KG1 (cell line): ENCODE data around the gene EXOC2.

ENCODE experiments used
- DNase-seq: peaks from one replicate; lab custom pipeline; 2025; lab: John Stamatoyannopoulos, UW

Gene EXOC2

GRCh38 chr6:446418-447366, 246.2 kb downstream of the EXOC2 start:
- DNase-seq: no peak

- DNase-seq: no peak
These were observed 247.1 kb downstream of the EXOC2 start for GRCh38 chr6:445571-446417.

GRCh38 chr6:444653-445275, 248.2 kb downstream of the EXOC2 start:
- DNase-seq: no peak

DNA sequence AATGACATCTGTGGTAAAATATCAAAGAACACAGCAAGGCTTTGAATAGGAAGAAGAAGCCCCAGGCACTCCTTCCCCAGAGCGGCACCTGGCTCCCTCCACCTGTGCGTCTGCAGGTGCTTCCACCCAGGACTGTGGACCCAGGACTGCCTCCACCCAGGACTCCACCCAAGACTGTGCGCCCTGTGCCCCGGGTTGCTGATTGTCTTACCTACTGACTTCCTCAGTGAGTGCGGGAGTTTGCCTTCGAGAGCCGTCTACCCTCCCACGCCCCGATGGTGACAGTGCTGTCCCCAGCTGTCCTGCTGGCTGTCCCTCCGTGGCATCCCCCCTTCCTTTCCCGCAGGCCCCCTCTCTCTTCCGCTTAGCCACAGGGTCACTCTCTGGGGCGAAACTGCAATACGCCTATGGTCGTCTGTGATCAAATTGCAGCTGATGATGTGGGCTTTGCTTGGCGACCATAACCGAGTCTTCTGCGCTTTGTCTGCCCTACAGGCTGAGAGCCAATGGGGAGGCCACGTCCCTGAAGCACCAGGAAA, 249.2 kb downstream of the EXOC2 start:
- DNase-seq: no peak

DNA sequence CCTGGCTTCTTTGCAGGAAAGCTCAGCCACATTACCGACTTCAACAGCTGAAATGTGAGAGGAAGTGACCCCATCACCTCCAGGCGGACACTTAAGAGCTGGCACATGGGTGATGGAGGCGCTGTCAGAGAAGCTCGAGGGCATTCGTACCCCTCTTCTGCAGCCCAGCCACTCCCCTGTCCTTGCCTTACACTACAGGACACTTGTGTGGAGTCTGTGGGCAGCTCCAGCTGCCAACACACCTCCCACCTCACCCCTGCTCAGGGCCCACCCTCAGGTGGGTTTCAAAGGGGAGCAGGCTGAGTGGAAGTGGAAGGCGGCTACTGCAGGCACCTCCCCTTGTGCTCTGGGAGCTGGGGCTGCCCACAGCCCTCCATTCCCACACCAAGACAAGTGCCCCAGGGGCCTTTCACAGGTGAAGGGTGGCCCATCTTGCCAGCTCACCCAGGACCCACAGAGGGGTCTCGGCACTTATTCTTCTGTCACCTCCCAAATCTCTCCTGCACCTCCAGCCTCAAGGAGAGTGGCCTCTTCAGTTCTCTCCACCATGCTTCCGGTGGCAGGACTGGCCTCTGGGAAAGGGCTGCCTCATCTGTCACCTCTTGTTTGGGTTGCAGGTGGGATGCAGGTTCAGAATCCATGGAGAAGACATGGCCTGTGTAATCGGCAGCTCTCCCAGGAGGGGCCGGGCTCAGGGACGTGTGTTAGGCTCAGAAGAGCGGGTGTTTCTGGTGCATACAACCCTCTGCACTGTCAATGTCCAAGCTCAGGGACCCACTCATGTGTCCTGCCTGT, 251.6 kb downstream of the EXOC2 start:
- DNase-seq: no peak

DNA sequence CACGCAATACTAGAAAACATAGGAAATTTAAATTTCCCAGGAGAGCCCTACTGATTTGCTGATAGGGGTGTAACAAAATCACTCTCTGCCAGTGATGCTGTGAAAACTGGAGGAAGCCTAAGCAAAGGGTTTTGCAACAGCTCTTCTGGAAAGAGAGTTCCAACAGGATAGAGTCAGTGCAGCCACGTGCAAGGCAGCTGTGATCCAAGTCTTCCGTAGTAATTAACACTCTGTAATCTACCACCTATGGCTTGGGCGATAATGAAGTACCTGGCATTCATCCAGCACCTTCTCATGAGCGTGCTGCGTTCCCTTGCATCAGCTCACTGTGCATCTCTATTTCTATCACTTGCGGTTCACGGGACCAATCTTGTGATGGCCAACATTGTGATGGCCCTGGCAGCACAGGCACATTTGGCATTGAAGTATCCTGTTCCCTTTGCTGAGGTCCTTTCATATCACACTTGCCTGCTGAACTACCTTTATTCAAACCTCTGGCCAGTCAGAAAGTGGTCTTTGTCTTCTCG, 253.2 kb downstream of the EXOC2 start:
- DNase-seq: no peak

DNA sequence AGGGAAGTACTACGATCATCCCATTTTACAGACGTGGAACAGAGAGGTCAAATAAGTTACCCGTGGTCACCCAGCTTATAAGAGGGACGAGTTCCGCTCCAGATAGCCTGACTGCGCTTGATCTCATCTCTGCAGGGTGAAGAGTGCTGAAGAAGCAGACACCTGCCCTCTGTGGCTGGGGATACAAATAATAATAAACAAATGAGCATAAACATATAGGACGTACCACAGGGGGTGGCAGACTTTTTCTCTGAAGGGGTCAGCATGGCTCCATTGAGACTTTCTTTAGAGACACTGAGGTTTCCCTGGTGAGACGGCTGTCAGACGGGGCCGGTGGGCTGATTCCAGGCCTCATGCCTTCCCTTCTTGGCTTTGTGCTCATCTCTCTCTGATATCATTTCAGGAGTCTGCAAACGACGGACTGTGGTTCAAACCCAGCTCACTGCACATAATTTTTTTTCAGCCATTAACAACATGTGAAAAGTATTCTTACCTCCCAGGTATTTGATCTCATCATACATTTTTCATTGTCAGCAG, 254.2 kb downstream of the EXOC2 start:
- DNase-seq: no peak

- no peak for DNase-seq
These were observed 255.9 kb downstream of the EXOC2 start for GRCh38 chr6:437037-437392.

DNA sequence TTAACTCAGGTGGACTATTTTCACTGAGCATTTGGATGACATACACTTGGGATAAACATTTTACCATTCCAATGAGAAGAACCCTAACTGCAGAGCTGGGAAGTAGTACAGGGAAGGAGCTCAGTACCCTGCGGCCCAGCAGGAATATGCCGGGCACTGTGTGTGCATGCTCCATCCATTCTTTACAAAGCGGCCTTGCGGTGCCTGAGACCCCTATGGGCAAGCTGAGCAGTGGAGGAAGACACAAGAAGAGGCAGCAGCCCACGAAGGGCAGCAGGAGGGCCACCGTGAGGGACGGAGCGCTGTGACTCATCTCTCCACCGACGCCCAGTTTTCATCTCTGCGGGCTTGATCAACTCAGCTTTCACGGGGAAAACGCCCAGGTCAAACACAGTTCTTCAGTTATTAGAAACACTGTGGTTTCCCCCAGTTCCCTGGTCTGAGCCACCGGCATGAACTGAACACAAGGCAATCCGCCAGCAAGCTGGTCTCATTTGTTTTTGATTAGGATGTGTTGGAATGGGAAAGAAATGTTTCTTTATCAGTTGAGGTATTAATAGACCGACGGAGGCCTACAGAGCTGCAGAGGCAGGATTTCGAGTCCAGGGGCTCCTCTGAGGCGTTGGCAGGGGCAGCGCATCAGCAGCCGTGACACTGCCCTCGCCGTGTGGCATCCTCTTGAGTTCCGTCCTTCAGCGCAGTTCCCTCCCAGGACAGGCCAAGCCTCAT, 256.5 kb downstream of the EXOC2 start:
- no peak for DNase-seq

DNA sequence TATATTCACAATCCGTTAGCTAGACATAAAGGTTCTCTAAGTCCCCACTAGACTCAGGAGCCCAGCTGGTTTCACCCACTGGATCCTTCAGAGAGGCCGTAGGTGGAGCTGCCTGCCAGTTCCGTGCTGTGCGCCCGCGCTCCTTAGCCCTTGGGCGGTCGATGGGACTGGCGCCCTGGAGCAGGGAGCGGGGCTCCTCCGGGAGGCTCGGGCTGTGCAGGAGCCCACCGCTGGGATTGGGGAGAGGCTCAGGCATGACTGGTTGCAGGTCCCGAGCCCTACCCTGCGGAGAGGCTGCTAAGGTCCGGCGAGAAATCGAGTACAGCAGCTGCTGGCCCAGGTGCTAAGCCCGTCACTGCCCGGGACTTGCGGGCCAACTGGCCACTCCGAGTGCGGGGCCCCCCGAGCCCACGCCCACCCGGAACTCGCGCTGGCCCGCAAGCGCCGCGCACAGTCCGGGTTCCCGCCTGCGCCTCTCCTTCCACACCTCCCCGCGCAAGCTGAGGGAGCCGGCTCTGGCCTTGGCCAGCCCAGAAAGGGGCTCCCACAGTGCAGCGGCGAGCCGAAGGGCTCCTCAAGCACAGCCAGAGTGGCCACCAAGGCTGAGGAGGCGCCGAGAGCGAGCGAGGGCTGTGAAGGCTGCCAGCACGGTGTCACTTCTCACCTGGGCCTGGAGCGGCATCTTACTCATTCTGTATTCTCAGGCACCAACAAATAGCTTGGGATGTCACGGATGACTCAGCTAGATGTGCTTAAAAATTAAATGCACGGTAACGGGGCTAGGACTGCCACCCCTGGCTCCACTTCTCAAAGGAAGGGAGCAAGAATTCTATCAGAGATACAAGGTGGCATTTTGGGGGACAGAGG, 257.3 kb downstream of the EXOC2 start:
- no peak for DNase-seq
